ENCODE results near the gene CAPN10.

DNA sequence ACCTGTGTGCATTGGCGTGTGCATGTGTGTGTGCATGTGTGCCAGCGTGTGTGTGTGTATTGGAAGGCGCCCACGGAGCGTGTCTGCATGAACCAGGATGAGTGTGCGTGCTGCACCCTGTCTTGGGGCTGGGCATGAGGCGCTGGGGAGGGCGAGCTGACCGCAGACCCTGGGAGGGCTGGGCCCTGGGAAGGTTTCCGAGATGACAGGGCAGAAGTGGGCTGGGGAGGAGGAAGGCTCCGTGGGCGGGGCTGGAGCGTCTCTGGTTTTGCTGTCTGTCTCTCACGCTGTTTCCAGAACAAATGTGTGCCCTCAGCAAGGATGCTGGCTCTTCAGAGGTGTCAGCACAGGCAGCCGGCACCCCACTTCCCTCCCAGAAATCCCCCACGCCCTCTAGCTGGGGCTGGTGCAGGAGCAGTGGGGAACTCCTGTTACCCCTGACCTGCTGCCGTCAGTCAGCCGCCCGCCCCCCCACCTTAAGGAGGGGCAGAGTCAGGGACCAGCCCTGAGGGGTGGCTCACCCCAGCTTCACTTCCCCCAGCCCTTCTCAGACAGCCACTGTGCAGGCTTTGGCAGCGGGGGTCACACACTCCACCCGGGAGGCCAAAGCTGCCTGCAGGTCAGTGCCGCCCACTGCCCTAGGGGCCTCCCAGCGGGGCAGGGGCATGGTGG, 38.6 kb downstream of the CAPN10 start, which contains the start of gene GPR35:
- TF ChIP-seq, protein P1, sequence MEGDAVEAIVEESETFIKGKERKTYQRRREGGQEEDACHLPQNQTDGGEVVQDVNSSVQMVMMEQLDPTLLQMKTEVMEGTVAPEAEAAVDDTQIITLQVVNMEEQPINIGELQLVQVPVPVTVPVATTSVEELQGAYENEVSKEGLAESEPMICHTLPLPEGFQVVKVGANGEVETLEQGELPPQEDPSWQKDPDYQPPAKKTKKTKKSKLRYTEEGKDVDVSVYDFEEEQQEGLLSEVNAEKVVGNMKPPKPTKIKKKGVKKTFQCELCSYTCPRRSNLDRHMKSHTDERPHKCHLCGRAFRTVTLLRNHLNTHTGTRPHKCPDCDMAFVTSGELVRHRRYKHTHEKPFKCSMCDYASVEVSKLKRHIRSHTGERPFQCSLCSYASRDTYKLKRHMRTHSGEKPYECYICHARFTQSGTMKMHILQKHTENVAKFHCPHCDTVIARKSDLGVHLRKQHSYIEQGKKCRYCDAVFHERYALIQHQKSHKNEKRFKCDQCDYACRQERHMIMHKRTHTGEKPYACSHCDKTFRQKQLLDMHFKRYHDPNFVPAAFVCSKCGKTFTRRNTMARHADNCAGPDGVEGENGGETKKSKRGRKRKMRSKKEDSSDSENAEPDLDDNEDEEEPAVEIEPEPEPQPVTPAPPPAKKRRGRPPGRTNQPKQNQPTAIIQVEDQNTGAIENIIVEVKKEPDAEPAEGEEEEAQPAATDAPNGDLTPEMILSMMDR (IDR thresholded peaks at IDR 0.05): no peak
- TF ChIP-seq POLR2AphosphoS5 (IDR thresholded peaks at IDR 0.05): no peak

All from breast epithelium (tissue), 3 donors.